HepG2 (cell line): ENCODE data around the gene SFXN1. TPM values are rescaled to one million over a fixed set of nuclear protein-coding genes. Genes with fewer than 3 reads are reported as not detected.

Experiments
- ATAC-seq: fragments of 200-7000 bp; cut with Tn5 transposase; 3 replicates; pipeline ENCODE4 v1.9.1; 2020; ENCODE audit warnings: mild to moderate bottlenecking, moderate library complexity
- BruUV-seq: library from RNA; stranded (reverse); fragments of 400-500 nt; replicated peaks from 2 replicates; lab custom pipeline; 2021; lab: Mats Ljungman, UMichigan
- CTCF ChIA-PET: fragments of 300-600 bp; formaldehyde crosslinking; extraction: SDS; loops from one replicate; lab custom pipeline; 2021; ENCODE audit warnings: low total read pairs, inconsistent platforms, low intra/inter-chr PET ratio; lab: Yijun Ruan, JAX
- POLR2A ChIA-PET: fragments of 350-600 bp; sonication (Branson Sonifier 250); formaldehyde crosslinking; loops from one replicate; lab custom pipeline; 2020; ENCODE audit warnings: antibody characterized with exemption, inconsistent platforms; lab: Yijun Ruan, JAX
- DNase-seq: peaks from one replicate; pipeline ENCODE4 v3.0.0-alpha.2; 2015; ENCODE audit warnings: low spot score
- FAIRE-seq: peaks from 3 replicates; lab custom pipeline; 2011; peaks lifted over from hg19 to GRCh38; lab: Jason Lieb, UNC
- H2AFZ ChIP-seq: one replicate; pipeline ENCODE4 v1.6.1; 2011; ENCODE audit warnings: low read length, inconsistent platforms
- H3K27ac ChIP-seq: fragments of 300-600 bp; 3 replicates; pipeline ENCODE4 v1.8.0; 2011; ENCODE audit warnings: mixed run types, mild to moderate bottlenecking, mixed read lengths, low read length, inconsistent platforms; ENCODE audit not compliant: insufficient read depth; ENCODE audit errors: extremely low read length
- H3K27me3 ChIP-seq, 2 experiments: fragments of 200-600 bp in 1 of 2; 2 replicates in 1 of 2; 3 replicates in 1 of 2; pipeline versions ENCODE4 v1.6.0 to v1.8.0; 2011; ENCODE audit warnings: low read length in 2 of 2, mild to moderate bottlenecking in 2 of 2, moderate library complexity in 2 of 2, inconsistent platforms in 1 of 2; ENCODE audit not compliant: insufficient read depth in 2 of 2, control insufficient read depth in 1 of 2
- H3K36me3 ChIP-seq, 2 experiments: fragments of 200-600 bp in 1 of 2; replicated peaks in 1 of 2; 2 replicates in 1 of 2; 3 replicates in 1 of 2; pipeline versions ENCODE4 v1.5.1 to v1.8.0; 2011; ENCODE audit warnings: low read length in 2 of 2, inconsistent platforms in 1 of 2; ENCODE audit not compliant: insufficient read depth in 2 of 2, control insufficient read depth in 1 of 2
- H3K4me1 ChIP-seq: 2 replicates; pipeline ENCODE4 v1.5.1; 2012; ENCODE audit warnings: low read length, inconsistent platforms; ENCODE audit not compliant: insufficient read depth
- H3K4me2 ChIP-seq: 2 replicates; pipeline ENCODE4 v1.6.0; 2011; ENCODE audit warnings: low read depth, low read length, inconsistent platforms
- H3K4me3 ChIP-seq, 3 experiments: fragments of 200-600 bp in 1 of 3; sonication (generic), shearing (Covaris generic) in 1 of 3; replicated peaks in 1 of 3; 2 replicates each; pipeline ENCODE4 v1.5.1; 2011 to 2016; ENCODE audit warnings: low read length in 3 of 3, inconsistent platforms in 2 of 3, low read depth in 2 of 3, mild to moderate bottlenecking in 2 of 3, control low read depth in 1 of 3, mixed read lengths in 1 of 3; ENCODE audit not compliant: insufficient read depth in 1 of 3
- H3K79me2 ChIP-seq: one replicate; pipeline ENCODE4 v1.6.1; 2011; ENCODE audit warnings: low read length, inconsistent platforms; ENCODE audit not compliant: insufficient read depth
- H3K9ac ChIP-seq: 2 replicates; pipeline ENCODE4 v1.6.0; 2011; ENCODE audit warnings: mild to moderate bottlenecking, low read depth, low read length, inconsistent platforms; ENCODE audit not compliant: insufficient read depth
- H3K9me3 ChIP-seq: 2 replicates; pipeline ENCODE4 v1.5.1; 2012; ENCODE audit warnings: mild to moderate bottlenecking, low read length
- H4K20me1 ChIP-seq: 2 replicates; pipeline ENCODE4 v1.6.0; 2011; ENCODE audit warnings: inconsistent platforms, mild to moderate bottlenecking, low read length, moderate library complexity; ENCODE audit not compliant: insufficient read depth
- AGO2 ChIP-seq: fragments of 200-400 bp; formaldehyde crosslinking; optimal IDR thresholded peaks from 2 replicates; pipeline ENCODE3; 2017; ENCODE audit warnings: mild to moderate bottlenecking, low read depth, low read length, moderate library complexity
- HMG20B ChIP-seq: conservative IDR thresholded peaks from 2 replicates; pipeline ENCODE4 v1.6.1; 2016; ENCODE audit warnings: missing genetic modification reagents, missing compliant biosample characterization
- NFRKB ChIP-seq: fragments of 450-650 bp; IDR thresholded peaks from 2 replicates; pipeline ENCODE4 v1.6.1; 2017
- PAXIP1 ChIP-seq: sonication (generic); formaldehyde crosslinking; conservative IDR thresholded peaks from 2 replicates; pipeline ENCODE4 v1.4.0; 2020; ENCODE audit warnings: mild to moderate bottlenecking, missing genetic modification reagents, moderate library complexity
- RBM39 ChIP-seq: fragments of 200-400 bp; formaldehyde crosslinking; IDR thresholded peaks from one replicate; pipeline ENCODE4 v1.6.1; 2018; ENCODE audit warnings: antibody characterized with exemption, mild to moderate bottlenecking, low read depth, low read length; ENCODE audit not compliant: poor library complexity, severe bottlenecking
- XRCC5 ChIP-seq: fragments of 200-400 bp; formaldehyde crosslinking; optimal IDR thresholded peaks from 2 replicates; pipeline ENCODE3; 2017; ENCODE audit warnings: mild to moderate bottlenecking, low read length
- ZBED4 ChIP-seq: sonication (generic); formaldehyde crosslinking; IDR thresholded peaks from 2 replicates; pipeline ENCODE4 v1.4.0; 2020; ENCODE audit warnings: missing genetic modification reagents, borderline replicate concordance
- ZNF615 ChIP-seq: sonication (generic); formaldehyde crosslinking; IDR thresholded peaks from 2 replicates; pipeline ENCODE4 v1.5.0; 2020; ENCODE audit warnings: mild to moderate bottlenecking, missing genetic modification reagents, borderline replicate concordance
- ZNF772 ChIP-seq: sonication (generic); formaldehyde crosslinking; IDR thresholded peaks from 2 replicates; pipeline ENCODE4 v1.5.0; 2020; ENCODE audit warnings: mild to moderate bottlenecking, missing genetic modification reagents
- ZZZ3 ChIP-seq: sonication (generic); formaldehyde crosslinking; IDR thresholded peaks from 2 replicates; pipeline ENCODE4 v1.4.0; 2020; ENCODE audit warnings: missing genetic modification reagents, mild to moderate bottlenecking, borderline replicate concordance
- WGBS: methylation state at CpG from one replicate; pipeline ENCODE4 v1.1.6; 2017; ENCODE audit warnings: low lambda C conversion rate; 5-methylcytosine and 5-hydroxymethylcytosine counted together
- in situ Hi-C: cut with HindIII; loops from 2 replicates; pipeline ENCODE4 v1.10.0; 2017; ENCODE audit warnings: low pct_unique_long_range_greater_than_20kb; ENCODE audit not compliant: extremely low pct_ligation_motif_present
- intact Hi-C: fragments of 100-400 bp; cut with micrococcal nuclease; formaldehyde crosslinking; loops from one replicate; pipeline ENCODE4 v1.10.0; 2022; ENCODE audit not compliant: unreplicated experiment
- polyA plus RNA-seq, 8 experiments: library from polyadenylated mRNA; depleted of rRNA in 3 of 8; stranded (reverse) in 7 of 8; unstranded in 1 of 8; fragments of >200 nt; fragmentation: Illumina TruSeq in 4 of 8; extraction: Trizol in 4 of 8; gene quantifications; 2 replicates each; pipeline versions ENCODE4 v1.2.1 to v1.2.3, GENCODE V29; 2011 to 2016; ENCODE audit warnings: low read depth in 4 of 8, missing spikeins in 1 of 8, mixed read lengths in 1 of 8; ENCODE audit not compliant: insufficient read depth in 1 of 8
- total RNA-seq, 5 experiments: library from RNA; depleted of rRNA; stranded (reverse); fragments of >200 nt; fragmentation: Illumina TruSeq; extraction: Trizol; gene quantifications; 2 replicates each; pipeline ENCODE4 v1.2.3, GENCODE V29; 2016; ENCODE audit warnings: low read depth in 1 of 5
- TF ChIP-seq, protein P1 (sequence below): sonication (generic); formaldehyde crosslinking; IDR thresholded peaks from 2 replicates; pipeline ENCODE4 v1.4.0; 2020; ENCODE audit warnings: missing genetic modification reagents, low read depth, mild to moderate bottlenecking, borderline replicate concordance

The SFXN1 gene
- total and polyA plus RNA-seq, 2 of the 13 experiments (the other 11 are each of a cell fraction or from before 2014, with no cell fraction given): 122 to 135 TPM

DNA sequence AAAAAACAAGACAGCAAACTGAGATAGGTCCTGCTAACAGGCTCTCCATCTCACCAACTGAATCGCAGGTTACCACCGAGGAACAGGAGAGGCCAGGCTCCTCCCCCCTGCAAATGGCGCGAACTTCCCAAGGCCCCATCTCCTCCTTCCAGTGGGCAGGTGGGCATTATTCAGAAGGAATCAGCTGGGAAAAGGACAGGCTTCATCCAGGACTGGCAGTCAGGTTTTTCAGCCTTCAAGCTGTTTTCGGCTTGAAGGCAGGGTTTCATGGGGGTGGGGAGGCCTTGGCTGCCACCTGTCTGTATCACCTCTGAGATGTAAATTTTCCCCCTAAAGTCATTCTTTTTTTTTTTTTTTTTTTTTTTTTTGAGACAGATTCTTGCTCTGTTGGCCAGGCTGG lies 79.4 kb downstream of the SFXN1 start:
- ATAC-seq (no peak), DNase-seq (no peak), FAIRE-seq (no peak)
- in situ Hi-C loops: no loop called here
- Histone ChIP-seq H2AFZ (no peak overlapping the region), H3K4me1 (peaks cover 10% of the 10 kb centered on the region), H3K27ac (no peak overlapping the region), H3K79me2 (no peaks in the 10 kb centered on the region), H3K4me3 (no peak overlapping the region), H3K9ac (no peak overlapping the region), H3K36me3 (no peaks in the 10 kb centered on the region), H3K27me3 (peaks cover 0 to 20% of the 10 kb centered on the region in 2 experiments; a peak in 3 of 5 replicates), H4K20me1 (no peaks in the 10 kb centered on the region), H3K9me3 (no peaks in the 10 kb centered on the region), H3K4me2 (no peak overlapping the region)
- ChIA-PET POLR2A (interaction anchor here (0.6 kb wide), 1 partner anchor 745 kb away, joined by 4 read pairs; no protein-coding TSS in a partner anchor), CTCF (no interaction called here)
- WGBS: 82% methylated on average over 5 of the region's 5 CpGs
- intact Hi-C loops: no loop called here
- no TSS peak for BruUV-seq
- no peak for TF ChIP-seq RBM39
- TF ChIP-seq ZZZ3: no peak
- TF ChIP-seq NFRKB: no peak
- no peak for TF ChIP-seq ZNF615 (CRISPR knock-in tag)
- TF ChIP-seq ZBED4: no peak
- TF ChIP-seq AGO2: no peak
- TF ChIP-seq ZNF772 (CRISPR knock-in tag): no peak
- no peak for TF ChIP-seq HMG20B (CRISPR knock-in tag)
- no peak for TF ChIP-seq XRCC5
- TF ChIP-seq, protein P1, sequence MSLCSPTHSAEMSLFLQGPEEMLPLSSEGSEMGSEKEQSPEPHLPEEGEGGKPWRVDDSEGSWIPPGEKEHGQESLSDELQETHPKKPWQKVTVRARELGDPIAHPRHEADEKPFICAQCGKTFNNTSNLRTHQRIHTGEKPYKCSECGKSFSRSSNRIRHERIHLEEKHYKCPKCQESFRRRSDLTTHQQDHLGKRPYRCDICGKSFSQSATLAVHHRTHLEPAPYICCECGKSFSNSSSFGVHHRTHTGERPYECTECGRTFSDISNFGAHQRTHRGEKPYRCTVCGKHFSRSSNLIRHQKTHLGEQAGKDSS (CRISPR knock-in tag): no peak
- TF ChIP-seq PAXIP1 (CRISPR knock-in tag): no peak
